ENCODE measurements around the gene CDK14.
"Not testable (repeated sequence)": the region's sequence is repeated elsewhere in the genome, so short reads cannot be mapped to it uniquely, and the experiment has no call there.

The CDK14 gene

DNA sequence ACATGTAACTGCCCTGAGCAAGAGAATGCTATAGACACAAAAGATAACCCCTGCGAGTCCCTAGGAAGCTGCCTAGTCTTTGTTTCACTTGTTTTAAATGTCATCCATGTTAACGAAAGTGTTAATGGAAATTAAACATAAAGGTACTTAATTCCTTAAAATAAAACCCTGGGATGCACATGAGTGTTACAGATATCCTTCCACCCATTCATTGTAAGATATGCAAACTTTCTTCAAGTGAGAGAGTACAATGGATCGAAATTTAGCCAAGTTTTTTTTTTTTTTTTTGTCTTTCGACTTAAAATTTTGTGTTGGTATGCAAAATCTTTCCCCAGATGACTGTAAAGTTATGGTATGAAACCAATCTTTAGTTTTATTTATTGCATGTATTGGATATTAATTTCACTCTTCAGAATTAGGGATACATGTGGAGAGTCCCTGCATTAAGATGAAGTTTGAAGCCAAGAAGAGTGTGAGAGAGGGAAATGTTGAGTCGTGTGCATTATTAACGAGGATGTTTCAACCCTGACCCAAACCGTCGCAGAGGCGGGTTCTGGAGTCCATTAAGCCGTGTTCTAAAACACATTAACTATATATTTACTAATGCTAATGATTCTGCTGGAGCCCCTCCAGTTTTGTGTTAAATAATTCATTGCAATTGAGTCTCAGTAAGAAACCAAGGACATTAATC lies 1.6 kb downstream of the CDK14 start:
- DNase-seq = peak in 1 of 3 experiments; percentile 43

GRCh38 chr7:90599038-90599437 lies 2.9 kb downstream of the CDK14 start:
- DNase-seq = no peak

GRCh38 chr7:90599892-90600555 lies 3.9 kb downstream of the CDK14 start:
- DNase-seq = peak in 2 of 3 experiments; percentile 10 to 63

DNA sequence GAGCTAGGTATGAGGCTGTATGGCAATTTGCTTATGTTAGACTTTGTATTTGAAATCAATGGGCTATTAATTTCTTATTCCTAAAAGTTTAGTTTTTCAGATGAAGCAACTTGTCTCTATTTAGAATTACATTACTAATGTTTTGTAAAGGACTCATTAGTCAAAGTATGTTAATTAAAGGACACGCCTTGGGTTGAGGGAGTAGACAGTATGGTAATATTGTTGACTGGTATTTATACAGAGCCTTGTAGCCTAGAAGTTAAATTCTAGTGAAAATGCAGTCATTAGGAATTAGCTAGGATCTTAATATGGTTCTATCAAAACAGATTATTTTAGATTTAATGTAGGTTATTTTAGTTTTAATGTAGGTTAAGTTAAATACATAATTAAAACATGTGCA lies 6.2 kb downstream of the CDK14 start:
- DNase-seq = no peak

- no peak for DNase-seq
Measured at GRCh38 chr7:90603346-90603745, 7.2 kb downstream of the CDK14 start.

GRCh38 chr7:90604383-90604782 lies 8.3 kb downstream of the CDK14 start:
- peak in 1 of 3 experiments; percentile 14 for DNase-seq

- peak; percentile 48 to 87 (median 69) for DNase-seq
Measured at GRCh38 chr7:90605055-90605454, 8.9 kb downstream of the CDK14 start.

DNA sequence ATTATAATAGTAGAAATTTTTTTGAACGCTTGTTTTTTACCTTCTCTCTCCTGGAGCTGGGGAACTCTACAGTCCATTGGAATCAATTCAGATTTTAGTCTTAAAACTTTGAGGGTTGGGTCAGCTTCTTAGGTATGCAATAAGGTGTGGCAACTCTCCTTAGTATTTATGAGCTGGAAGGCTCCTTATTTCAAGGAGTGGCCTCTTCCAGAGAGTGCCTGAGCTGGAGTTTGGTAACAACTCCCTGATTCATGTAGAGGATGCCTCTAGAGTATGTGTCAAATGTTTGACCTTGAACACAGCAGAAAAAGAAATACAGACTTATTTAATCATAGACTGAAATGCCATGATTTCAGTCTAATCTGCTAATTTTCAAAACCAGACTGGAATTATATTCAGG lies 11.1 kb downstream of the CDK14 start:
- DNase-seq = no peak

DNA sequence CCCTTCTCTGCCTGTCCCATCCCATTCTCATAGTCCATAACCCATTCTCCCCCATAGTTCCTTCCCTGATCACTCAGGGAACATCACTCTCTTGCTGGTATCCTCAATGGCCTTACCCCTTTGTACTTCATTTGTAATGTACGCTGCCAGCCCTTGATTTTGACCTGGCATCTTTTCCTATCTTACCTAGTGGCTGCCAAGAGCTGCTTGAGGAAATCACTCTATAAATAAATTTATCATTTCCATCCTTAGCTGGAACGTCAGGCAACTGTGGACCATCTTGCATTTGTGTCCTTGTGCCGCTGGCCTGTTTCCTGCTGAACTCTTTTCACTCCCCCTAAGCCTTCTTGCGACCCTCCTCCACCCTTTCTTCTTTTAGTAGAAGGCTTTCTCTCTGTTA lies 14.0 kb downstream of the CDK14 start:
- no peak for DNase-seq

DNA sequence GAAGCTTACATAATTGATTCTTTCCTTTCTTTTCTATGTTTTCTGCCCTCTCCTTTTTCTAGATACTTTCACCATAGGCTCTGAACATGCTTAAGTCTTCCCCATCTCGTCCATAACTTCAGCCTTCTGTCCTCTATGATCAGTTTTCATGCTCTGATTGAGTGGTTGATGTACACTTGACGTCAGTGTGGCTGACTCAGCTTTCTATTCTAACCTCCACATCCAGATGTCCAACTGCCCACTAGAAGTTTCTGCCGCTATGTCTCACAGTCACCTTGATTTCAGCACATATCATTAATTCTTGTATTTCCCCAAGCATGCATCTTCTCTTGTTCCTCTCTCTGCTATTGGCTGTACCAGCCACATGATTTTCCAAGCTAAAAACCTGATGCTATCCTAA lies 15.0 kb downstream of the CDK14 start:
- no peak for DNase-seq

DNA sequence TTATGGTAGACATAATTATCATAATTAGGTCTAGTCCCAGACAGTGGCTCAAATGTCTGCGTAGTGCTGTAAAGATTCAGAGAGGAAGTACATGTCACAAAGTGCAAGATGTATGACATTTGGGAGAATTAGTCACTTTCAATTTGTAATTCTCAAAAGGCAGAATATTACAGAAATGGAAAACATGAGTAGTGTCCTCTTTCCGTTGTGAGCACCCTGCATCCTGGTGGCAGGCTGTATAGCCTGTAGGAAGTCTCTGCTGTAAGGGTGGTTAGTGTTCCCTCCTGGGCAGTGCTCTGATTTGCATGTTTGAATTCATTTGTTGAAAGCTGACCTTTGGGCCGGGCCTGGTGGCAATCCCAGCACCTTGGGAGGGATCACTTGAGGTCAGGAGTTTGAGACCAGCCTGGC lies 17.0 kb downstream of the CDK14 start:
- DNase-seq = peak in 2 of 3 experiments; percentile 19 to 57

- no peak for DNase-seq
Measured at GRCh38 chr7:90617442-90617841, 21.3 kb downstream of the CDK14 start.

DNA sequence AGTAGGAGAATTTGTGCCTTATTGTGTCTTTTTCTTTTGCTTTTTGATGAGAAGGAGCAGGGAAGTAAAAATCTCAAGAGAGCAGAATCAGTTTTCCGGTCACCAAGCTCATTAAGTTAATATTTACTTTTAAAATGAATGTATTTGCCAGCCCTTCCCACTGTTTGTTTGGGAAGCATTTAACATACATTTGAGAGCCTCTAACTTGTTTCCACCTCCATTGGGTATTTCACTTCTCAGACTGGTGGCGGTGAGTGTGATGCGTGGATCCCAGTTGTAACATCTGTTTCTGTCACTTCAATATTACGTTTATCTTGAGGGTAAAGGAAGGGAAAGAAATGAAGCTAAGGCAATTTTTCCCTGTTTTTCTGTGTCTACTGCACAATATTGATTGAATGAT lies 22.8 kb downstream of the CDK14 start:
- peak in 2 of 3 experiments; percentile 42 to 85 for DNase-seq

- DNase-seq = no peak
Measured at GRCh38 chr7:90621125-90621746, 25.1 kb downstream of the CDK14 start.

DNA sequence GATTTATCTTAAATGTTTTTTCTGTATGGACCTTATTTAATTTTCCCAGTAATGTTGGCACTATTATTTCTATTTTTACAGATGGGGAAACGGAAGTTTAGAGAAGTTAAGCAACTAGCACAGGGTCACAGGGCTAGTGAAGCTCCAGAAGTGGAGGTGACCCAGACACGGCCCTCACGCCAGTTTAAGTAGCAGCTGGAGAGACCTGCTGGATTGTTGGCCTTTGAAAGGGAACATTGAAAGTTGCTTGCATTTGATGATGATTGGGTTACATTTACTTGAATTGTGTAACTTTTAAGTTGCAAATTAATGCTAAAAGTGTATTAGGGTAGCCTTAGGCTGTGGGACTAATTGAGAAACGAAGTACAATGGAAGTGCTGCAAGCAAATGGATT lies 25.6 kb downstream of the CDK14 start:
- no peak for DNase-seq

DNA sequence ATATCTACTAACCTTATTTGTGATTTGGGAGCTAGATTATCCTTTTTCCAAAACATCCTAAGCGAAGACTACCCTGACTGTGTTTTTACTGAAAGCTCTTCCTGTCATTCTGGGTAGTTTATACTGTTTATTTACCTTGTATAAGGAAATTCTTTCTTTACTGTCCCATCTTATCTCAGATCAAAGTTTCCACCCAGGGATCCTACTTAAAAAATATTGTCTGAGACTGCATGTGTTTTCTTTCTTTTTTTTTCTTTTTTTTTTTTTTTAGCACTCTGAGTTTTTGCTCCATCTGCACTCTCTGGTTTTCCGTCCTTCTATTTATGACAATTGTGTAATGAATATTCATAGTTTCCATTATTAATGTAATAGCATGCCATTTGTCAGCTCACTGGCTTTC lies 26.5 kb downstream of the CDK14 start:
- no peak for DNase-seq

DNA sequence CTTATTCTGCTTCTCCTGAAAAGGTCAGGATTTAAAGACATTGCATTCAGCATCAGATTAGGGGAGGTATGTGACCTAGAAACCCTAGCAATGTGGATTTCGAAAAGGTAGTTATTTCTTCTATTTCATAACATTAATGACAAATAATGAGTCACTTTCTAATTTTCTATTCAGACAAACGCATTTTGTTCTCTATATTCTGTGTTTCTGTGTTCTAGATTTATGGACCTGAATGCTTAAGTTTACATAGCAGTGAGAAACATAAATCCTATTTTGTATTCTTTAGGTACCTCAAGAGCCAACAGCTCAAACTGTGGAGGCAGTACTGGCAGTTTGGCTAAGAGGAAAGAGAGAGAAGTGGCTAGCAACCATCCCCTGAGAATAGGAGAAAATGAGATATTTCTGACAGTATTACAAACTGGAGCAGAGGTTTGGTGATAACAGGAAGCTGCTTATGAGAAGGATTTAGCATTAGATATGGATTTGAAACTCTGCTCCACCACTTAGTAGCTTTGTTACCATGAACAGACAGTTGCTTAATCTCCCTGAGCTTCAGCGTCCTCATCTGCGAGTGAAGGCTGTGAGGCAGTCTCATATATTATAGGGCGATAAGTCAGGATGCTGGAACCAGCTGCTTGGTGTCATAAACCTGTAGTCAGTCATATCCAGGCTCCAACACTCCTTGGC lies 28.2 kb downstream of the CDK14 start:
- no peak for DNase-seq

- no peak for DNase-seq
Measured at GRCh38 chr7:90625051-90625450, 28.9 kb downstream of the CDK14 start.

GRCh38 chr7:90625562-90625961 lies 29.4 kb downstream of the CDK14 start:
- peak; percentile 20 to 77 (median 60) for DNase-seq

DNA sequence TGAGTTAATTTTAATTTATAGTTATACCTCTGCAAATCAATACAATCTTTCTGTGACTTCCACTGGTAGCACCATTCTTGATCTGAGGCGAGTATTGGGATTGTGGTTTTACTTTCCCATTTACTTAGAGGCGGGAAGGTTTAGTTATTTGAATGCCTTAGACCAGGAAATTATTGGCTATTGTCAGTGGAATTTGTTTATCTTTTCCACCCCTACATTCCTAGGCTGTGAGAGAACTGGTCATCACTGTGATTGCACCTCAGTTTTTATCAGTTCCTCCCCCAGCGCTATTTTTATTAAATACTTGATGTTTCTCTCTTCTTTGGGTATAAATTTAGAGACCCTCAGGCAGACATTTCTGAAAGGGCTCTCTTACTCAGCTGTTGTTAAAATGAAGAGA lies 29.9 kb downstream of the CDK14 start:
- no peak for DNase-seq

DNA sequence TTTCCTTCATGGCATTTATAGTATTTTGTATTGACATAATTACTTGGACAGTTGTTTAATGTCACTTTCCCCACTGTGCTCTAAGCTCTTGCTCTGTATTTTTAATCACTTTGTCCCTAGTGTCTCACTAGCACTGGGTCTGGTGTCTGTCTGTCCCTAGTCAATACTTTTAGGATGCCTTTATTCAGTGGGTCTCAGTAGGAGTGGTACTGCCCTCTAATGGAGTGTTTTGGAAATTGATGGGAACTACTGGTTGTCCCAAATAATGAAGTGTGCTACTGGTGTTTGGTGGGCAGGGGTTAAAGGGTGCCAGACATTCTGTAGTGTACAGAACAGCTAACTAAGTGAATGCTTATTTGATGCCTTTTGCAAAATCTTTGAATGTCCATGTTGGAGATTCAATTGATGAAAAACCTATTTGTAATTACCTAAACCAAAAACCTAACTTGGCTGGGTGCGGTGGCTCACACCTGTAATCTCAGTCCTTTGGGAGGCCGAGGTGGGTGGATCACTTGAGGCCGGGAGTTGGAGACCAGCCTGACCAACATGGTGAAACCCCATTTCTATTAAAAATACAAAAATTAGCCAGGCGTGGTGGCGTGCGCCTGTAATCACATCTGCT lies 33.3 kb downstream of the CDK14 start:
- DNase-seq = peak; percentile 33 to 73 (median 52)

DNA sequence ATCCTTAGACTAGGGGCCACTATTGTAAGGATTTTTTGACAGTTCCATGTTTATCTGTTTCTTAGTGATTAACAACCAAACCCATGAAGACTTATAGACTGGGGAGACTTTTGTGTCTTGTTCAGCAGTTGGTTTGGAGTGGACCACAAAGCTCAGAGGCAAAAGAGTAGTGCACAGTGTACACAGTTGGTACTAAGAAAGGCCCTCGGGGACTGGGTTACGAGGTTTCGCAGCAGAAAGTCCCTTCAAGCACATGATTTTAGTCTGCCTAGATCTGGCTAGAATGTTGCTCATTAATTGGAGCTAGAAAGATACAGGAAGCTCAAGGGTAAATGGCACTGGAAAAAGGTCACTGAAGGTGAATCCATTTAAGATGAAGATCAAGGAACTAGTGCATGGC lies 35.4 kb downstream of the CDK14 start:
- DNase-seq = no peak

GRCh38 chr7:90639683-90640082 lies 43.6 kb downstream of the CDK14 start:
- not testable (repeated sequence) for DNase-seq

Data from NCI-H1417 (cell line).